ENCODE results near the gene ANKS3.

DNA sequence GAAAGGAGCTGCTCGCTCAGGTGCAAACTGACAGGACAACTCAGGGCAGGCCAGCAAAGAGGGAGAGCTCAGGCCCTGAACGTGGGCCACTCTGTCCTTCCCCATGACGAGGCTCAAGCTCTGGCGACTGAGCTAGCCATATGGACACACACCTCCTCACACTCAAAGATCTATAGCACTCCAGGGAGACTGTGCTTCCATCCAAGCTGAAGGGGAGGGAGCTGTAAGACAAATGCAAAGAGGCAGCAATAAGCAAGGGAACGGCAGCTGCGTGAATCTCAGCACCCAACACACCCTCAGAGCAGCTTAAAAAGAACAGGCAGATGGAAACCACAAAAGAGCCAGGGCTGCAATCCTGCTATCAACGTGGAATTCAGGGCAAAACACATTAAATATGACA lies 27.2 kb downstream of the ANKS3 start:
- TF ChIP-seq EZH2 (IDR thresholded peaks at IDR 0.05; ENCODE audit: low read depth, unreplicated experiment) (no peak), ZNF114 (CRISPR knock-in tag; IDR thresholded peaks at IDR 0.05) (no peak), POLR2AphosphoS5 (IDR thresholded peaks at IDR 0.05; ENCODE audit: low read depth) (no peak), EZH2phosphoT487 (IDR thresholded peaks at IDR 0.05; ENCODE audit: unreplicated experiment) (no peak), JUNB (IDR thresholded peaks at IDR 0.05; ENCODE audit: unreplicated experiment) (no peak), CREB1 (CRISPR knock-in tag; IDR thresholded peaks at IDR 0.05; ENCODE audit: low read depth) (no peak)
- TF ChIP-seq, protein P1, sequence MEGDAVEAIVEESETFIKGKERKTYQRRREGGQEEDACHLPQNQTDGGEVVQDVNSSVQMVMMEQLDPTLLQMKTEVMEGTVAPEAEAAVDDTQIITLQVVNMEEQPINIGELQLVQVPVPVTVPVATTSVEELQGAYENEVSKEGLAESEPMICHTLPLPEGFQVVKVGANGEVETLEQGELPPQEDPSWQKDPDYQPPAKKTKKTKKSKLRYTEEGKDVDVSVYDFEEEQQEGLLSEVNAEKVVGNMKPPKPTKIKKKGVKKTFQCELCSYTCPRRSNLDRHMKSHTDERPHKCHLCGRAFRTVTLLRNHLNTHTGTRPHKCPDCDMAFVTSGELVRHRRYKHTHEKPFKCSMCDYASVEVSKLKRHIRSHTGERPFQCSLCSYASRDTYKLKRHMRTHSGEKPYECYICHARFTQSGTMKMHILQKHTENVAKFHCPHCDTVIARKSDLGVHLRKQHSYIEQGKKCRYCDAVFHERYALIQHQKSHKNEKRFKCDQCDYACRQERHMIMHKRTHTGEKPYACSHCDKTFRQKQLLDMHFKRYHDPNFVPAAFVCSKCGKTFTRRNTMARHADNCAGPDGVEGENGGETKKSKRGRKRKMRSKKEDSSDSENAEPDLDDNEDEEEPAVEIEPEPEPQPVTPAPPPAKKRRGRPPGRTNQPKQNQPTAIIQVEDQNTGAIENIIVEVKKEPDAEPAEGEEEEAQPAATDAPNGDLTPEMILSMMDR (conservative IDR thresholded peaks at IDR 0.05; ENCODE audit: low read depth in 2 of 2) = no peak
- TF ChIP-seq, protein P2, sequence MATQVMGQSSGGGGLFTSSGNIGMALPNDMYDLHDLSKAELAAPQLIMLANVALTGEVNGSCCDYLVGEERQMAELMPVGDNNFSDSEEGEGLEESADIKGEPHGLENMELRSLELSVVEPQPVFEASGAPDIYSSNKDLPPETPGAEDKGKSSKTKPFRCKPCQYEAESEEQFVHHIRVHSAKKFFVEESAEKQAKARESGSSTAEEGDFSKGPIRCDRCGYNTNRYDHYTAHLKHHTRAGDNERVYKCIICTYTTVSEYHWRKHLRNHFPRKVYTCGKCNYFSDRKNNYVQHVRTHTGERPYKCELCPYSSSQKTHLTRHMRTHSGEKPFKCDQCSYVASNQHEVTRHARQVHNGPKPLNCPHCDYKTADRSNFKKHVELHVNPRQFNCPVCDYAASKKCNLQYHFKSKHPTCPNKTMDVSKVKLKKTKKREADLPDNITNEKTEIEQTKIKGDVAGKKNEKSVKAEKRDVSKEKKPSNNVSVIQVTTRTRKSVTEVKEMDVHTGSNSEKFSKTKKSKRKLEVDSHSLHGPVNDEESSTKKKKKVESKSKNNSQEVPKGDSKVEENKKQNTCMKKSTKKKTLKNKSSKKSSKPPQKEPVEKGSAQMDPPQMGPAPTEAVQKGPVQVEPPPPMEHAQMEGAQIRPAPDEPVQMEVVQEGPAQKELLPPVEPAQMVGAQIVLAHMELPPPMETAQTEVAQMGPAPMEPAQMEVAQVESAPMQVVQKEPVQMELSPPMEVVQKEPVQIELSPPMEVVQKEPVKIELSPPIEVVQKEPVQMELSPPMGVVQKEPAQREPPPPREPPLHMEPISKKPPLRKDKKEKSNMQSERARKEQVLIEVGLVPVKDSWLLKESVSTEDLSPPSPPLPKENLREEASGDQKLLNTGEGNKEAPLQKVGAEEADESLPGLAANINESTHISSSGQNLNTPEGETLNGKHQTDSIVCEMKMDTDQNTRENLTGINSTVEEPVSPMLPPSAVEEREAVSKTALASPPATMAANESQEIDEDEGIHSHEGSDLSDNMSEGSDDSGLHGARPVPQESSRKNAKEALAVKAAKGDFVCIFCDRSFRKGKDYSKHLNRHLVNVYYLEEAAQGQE (IDR thresholded peaks at IDR 0.05; ENCODE audit: unreplicated experiment) = no peak
